HepG2 (cell line): ENCODE measurements around the gene PODN. TPM values are rescaled to one million over a fixed set of nuclear protein-coding genes. Genes with fewer than 3 reads are reported as not detected.

Experiments used
- AGO1 ChIP-seq: fragments of 200-400 bp; formaldehyde crosslinking; IDR thresholded peaks from 2 replicates; pipeline ENCODE4 v1.6.1; 2017; ENCODE audit warnings: mild to moderate bottlenecking, low read depth, low read length, moderate library complexity; ENCODE audit not compliant: poor library complexity, severe bottlenecking
- HDAC2 ChIP-seq: sonication (generic); formaldehyde crosslinking; IDR thresholded peaks from 2 replicates; pipeline ENCODE4 v1.4.0; 2020; ENCODE audit warnings: missing genetic modification reagents
- IKZF4 ChIP-seq: sonication (generic); formaldehyde crosslinking; IDR thresholded peaks from 2 replicates; pipeline ENCODE4 v1.5.1; 2020; ENCODE audit warnings: borderline replicate concordance, mild to moderate bottlenecking, low read depth, missing genetic modification reagents; ENCODE audit errors: not compliant biosample characterization
- KDM2A ChIP-seq: sonication (generic); formaldehyde crosslinking; IDR thresholded peaks from 2 replicates; pipeline ENCODE4 v1.4.0; 2020; ENCODE audit warnings: low read depth, missing genetic modification reagents, borderline replicate concordance
- PPARG ChIP-seq: conservative IDR thresholded peaks from 2 replicates; pipeline ENCODE4 v1.6.1; 2016; ENCODE audit warnings: missing biosample characterization, missing genetic modification reagents
- RERE ChIP-seq: IDR thresholded peaks from 2 replicates; pipeline ENCODE4 v1.6.1; 2016; ENCODE audit warnings: low read depth, missing genetic modification reagents, missing compliant biosample characterization
- RFX3 ChIP-seq: IDR thresholded peaks from 2 replicates; pipeline ENCODE4 v1.6.1; 2016; ENCODE audit warnings: missing biosample characterization, missing genetic modification reagents
- TP53 ChIP-seq: sonication (generic); formaldehyde crosslinking; conservative IDR thresholded peaks from 2 replicates; pipeline ENCODE4 v1.4.0; 2020; ENCODE audit warnings: missing genetic modification reagents
- ZNF343 ChIP-seq: sonication (generic); formaldehyde crosslinking; IDR thresholded peaks from 2 replicates; pipeline ENCODE4 v1.4.0; 2020; ENCODE audit warnings: mild to moderate bottlenecking, missing genetic modification reagents
- ZNF570 ChIP-seq: sonication (generic); formaldehyde crosslinking; IDR thresholded peaks from 2 replicates; pipeline ENCODE4 v1.4.0; 2020; ENCODE audit warnings: mild to moderate bottlenecking, missing genetic modification reagents, borderline replicate concordance
- ZNF768 ChIP-seq: sonication (generic); formaldehyde crosslinking; IDR thresholded peaks from 2 replicates; pipeline ENCODE4 v1.4.0; 2020; ENCODE audit warnings: missing genetic modification reagents
- ZNF782 ChIP-seq: sonication (generic); formaldehyde crosslinking; IDR thresholded peaks from 2 replicates; pipeline ENCODE4 v1.4.0; 2020; ENCODE audit warnings: missing genetic modification reagents, mild to moderate bottlenecking, borderline replicate concordance
- ZNF883 ChIP-seq: sonication (generic); formaldehyde crosslinking; IDR thresholded peaks from 2 replicates; pipeline ENCODE4 v1.5.1; 2020; ENCODE audit warnings: mild to moderate bottlenecking, missing genetic modification reagents; ENCODE audit errors: not compliant biosample characterization
- polyA plus RNA-seq, 8 experiments: library from polyadenylated mRNA; depleted of rRNA in 3 of 8; stranded (reverse) in 7 of 8; unstranded in 1 of 8; fragments of >200 nt; fragmentation: Illumina TruSeq in 4 of 8; extraction: Trizol in 4 of 8; gene quantifications; 2 replicates each; pipeline versions ENCODE4 v1.2.1 to v1.2.3, GENCODE V29; 2011 to 2016; ENCODE audit warnings: low read depth in 4 of 8, missing spikeins in 1 of 8, mixed read lengths in 1 of 8; ENCODE audit not compliant: insufficient read depth in 1 of 8
- total RNA-seq, 5 experiments: library from RNA; depleted of rRNA; stranded (reverse); fragments of >200 nt; fragmentation: Illumina TruSeq; extraction: Trizol; gene quantifications; 2 replicates each; pipeline ENCODE4 v1.2.3, GENCODE V29; 2016; ENCODE audit warnings: low read depth in 1 of 5
- TF ChIP-seq, protein P1 (sequence below): IDR thresholded peaks from 2 replicates; pipeline ENCODE4 v1.6.1; 2016; ENCODE audit warnings: low read depth, borderline replicate concordance
- TF ChIP-seq, protein P2 (sequence below): fragments of 450-650 bp; IDR thresholded peaks from 2 replicates; pipeline ENCODE4 v1.6.1; 2017; ENCODE audit warnings: mild to moderate bottlenecking
- TF ChIP-seq, protein P3 (sequence below): sonication (generic); formaldehyde crosslinking; IDR thresholded peaks from 2 replicates; pipeline ENCODE4 v1.8.1; 2023; ENCODE audit warnings: missing genetic modification reagents, mild to moderate bottlenecking, borderline replicate concordance
- TF ChIP-seq, protein P4 (sequence below): sonication (generic); formaldehyde crosslinking; IDR thresholded peaks from 2 replicates; pipeline ENCODE4 v1.4.0; 2020; ENCODE audit warnings: missing genetic modification reagents

The PODN gene
- total and polyA plus RNA-seq, 2 of the 13 experiments (the other 11 are each of a cell fraction or from before 2014, with no cell fraction given) = 0.13 TPM; not detected in 1

- peak; percentile 65; the same call in 1 of the 2 replicates for TF ChIP-seq KDM2A (CRISPR knock-in tag)
- peak; percentile 26 for TF ChIP-seq ZNF883 (CRISPR knock-in tag)
- TF ChIP-seq HDAC2 (CRISPR knock-in tag) = peak; percentile 85; the same call in 1 of the 2 replicates
- TF ChIP-seq, protein P1, sequence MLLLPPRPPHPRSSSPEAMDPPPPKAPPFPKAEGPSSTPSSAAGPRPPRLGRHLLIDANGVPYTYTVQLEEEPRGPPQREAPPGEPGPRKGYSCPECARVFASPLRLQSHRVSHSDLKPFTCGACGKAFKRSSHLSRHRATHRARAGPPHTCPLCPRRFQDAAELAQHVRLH = peak; percentile 31; the same call in 1 of the 2 replicates
- TF ChIP-seq RFX3 (CRISPR knock-in tag) = no peak
- TF ChIP-seq AGO1 = no peak
- 0 out of 2 replicates have a peak, but pooled peaks have one; percentile 75 for TF ChIP-seq ZNF570 (CRISPR knock-in tag)
- TF ChIP-seq, protein P2, sequence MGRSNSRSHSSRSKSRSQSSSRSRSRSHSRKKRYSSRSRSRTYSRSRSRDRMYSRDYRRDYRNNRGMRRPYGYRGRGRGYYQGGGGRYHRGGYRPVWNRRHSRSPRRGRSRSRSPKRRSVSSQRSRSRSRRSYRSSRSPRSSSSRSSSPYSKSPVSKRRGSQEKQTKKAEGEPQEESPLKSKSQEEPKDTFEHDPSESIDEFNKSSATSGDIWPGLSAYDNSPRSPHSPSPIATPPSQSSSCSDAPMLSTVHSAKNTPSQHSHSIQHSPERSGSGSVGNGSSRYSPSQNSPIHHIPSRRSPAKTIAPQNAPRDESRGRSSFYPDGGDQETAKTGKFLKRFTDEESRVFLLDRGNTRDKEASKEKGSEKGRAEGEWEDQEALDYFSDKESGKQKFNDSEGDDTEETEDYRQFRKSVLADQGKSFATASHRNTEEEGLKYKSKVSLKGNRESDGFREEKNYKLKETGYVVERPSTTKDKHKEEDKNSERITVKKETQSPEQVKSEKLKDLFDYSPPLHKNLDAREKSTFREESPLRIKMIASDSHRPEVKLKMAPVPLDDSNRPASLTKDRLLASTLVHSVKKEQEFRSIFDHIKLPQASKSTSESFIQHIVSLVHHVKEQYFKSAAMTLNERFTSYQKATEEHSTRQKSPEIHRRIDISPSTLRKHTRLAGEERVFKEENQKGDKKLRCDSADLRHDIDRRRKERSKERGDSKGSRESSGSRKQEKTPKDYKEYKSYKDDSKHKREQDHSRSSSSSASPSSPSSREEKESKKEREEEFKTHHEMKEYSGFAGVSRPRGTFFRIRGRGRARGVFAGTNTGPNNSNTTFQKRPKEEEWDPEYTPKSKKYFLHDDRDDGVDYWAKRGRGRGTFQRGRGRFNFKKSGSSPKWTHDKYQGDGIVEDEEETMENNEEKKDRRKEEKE = no peak
- TF ChIP-seq, protein P3, sequence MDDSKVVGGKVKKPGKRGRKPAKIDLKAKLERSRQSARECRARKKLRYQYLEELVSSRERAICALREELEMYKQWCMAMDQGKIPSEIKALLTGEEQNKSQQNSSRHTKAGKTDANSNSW (CRISPR knock-in tag) = no peak
- 0 out of 2 replicates have a peak, but pooled peaks have one; percentile 42 for TF ChIP-seq RERE (CRISPR knock-in tag)
- TF ChIP-seq ZNF343 (CRISPR knock-in tag) = no peak
- TF ChIP-seq, protein P4, sequence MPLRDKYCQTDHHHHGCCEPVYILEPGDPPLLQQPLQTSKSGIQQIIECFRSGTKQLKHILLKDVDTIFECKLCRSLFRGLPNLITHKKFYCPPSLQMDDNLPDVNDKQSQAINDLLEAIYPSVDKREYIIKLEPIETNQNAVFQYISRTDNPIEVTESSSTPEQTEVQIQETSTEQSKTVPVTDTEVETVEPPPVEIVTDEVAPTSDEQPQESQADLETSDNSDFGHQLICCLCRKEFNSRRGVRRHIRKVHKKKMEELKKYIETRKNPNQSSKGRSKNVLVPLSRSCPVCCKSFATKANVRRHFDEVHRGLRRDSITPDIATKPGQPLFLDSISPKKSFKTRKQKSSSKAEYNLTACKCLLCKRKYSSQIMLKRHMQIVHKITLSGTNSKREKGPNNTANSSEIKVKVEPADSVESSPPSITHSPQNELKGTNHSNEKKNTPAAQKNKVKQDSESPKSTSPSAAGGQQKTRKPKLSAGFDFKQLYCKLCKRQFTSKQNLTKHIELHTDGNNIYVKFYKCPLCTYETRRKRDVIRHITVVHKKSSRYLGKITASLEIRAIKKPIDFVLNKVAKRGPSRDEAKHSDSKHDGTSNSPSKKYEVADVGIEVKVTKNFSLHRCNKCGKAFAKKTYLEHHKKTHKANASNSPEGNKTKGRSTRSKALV (CRISPR knock-in tag) = peak; percentile 70; the same call in 1 of the 2 replicates
- no peak for TF ChIP-seq TP53
- TF ChIP-seq ZNF782 = peak; percentile 65; the same call in 1 of the 2 replicates
- no peak for TF ChIP-seq ZNF768 (CRISPR knock-in tag)
- no peak for TF ChIP-seq IKZF4 (CRISPR knock-in tag)
- peak; percentile 50; the same call in 1 of the 2 replicates for TF ChIP-seq PPARG (CRISPR knock-in tag)
Observed at GRCh38 chr1:53089478-53090226, 27.6 kb downstream of the PODN start (continued).
